ENCODE results near the gene NVL.

DNA sequence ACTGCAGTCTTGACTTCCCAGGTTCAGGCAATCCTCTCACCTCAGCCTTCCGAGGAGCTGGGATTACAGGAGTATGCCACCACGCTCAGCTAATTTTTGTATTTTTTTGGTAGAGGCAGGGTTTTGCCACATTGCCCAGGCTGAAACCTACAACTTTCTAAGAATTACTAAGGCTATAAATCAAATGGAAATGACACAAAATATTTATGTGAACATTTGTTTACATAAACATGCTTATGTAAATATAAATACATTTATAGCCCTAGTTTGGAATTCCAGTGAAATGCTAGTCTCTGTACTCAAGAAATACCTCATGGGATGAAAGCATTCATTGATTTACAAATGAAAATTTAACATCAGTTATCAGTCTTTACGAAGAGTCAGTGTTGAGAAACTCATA, 47.8 kb downstream of the NVL start:
- TF ChIP-seq RAD21 (IDR thresholded peaks at IDR 0.05; ENCODE audit: low read length), result no peak
- TF ChIP-seq, protein P1, sequence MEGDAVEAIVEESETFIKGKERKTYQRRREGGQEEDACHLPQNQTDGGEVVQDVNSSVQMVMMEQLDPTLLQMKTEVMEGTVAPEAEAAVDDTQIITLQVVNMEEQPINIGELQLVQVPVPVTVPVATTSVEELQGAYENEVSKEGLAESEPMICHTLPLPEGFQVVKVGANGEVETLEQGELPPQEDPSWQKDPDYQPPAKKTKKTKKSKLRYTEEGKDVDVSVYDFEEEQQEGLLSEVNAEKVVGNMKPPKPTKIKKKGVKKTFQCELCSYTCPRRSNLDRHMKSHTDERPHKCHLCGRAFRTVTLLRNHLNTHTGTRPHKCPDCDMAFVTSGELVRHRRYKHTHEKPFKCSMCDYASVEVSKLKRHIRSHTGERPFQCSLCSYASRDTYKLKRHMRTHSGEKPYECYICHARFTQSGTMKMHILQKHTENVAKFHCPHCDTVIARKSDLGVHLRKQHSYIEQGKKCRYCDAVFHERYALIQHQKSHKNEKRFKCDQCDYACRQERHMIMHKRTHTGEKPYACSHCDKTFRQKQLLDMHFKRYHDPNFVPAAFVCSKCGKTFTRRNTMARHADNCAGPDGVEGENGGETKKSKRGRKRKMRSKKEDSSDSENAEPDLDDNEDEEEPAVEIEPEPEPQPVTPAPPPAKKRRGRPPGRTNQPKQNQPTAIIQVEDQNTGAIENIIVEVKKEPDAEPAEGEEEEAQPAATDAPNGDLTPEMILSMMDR (conservative IDR thresholded peaks at IDR 0.05; ENCODE audit: low read depth, low read length), result no peak

Measured in IMR-90 (cell line).